GM19463 (cell line): ENCODE measurements around the gene CDK14.

Experiments
- ATAC-seq: cut with Tn5 transposase; IDR thresholded peaks from one replicate; pipeline ENCODE4 v1.9.1; 2021; ENCODE audit warnings: mild to moderate bottlenecking, moderate library complexity; ENCODE audit not compliant: unreplicated experiment

The CDK14 gene

GRCh38 chr7:90677486-90678404 is 81.6 kb downstream of the CDK14 start:
- ATAC-seq: no peak

- ATAC-seq: no peak
Observed at GRCh38 chr7:90678986-90679385, 82.9 kb downstream of the CDK14 start.

- ATAC-seq: no peak
Observed at GRCh38 chr7:90680484-90680883, 84.4 kb downstream of the CDK14 start.

- no peak for ATAC-seq
Observed at GRCh38 chr7:90681336-90682022, 85.4 kb downstream of the CDK14 start.

- no peak for ATAC-seq
Observed at GRCh38 chr7:90686146-90686545, 90.0 kb downstream of the CDK14 start.

GRCh38 chr7:90688810-90689209 is 92.7 kb downstream of the CDK14 start:
- ATAC-seq: no peak

GRCh38 chr7:90689260-90689659 is 93.1 kb downstream of the CDK14 start:
- ATAC-seq: no peak

GRCh38 chr7:90690159-90690858 is 94.2 kb downstream of the CDK14 start:
- peak; percentile 61 for ATAC-seq

GRCh38 chr7:90692396-90692795 is 96.3 kb downstream of the CDK14 start:
- no peak for ATAC-seq

- no peak for ATAC-seq
Observed at GRCh38 chr7:90692947-90693346, 96.8 kb downstream of the CDK14 start.

- no peak for ATAC-seq
Observed at GRCh38 chr7:90693939-90694338, 97.8 kb downstream of the CDK14 start.

- no peak for ATAC-seq
Observed at GRCh38 chr7:90698616-90699015, 102.5 kb downstream of the CDK14 start.

GRCh38 chr7:90701021-90701420 is 104.9 kb downstream of the CDK14 start:
- ATAC-seq: peak; percentile 67

- ATAC-seq: no peak
Observed at GRCh38 chr7:90701771-90702170, 105.7 kb downstream of the CDK14 start.

GRCh38 chr7:90705391-90706071 is 109.4 kb downstream of the CDK14 start:
- no peak for ATAC-seq

GRCh38 chr7:90706072-90706716 is 110.1 kb downstream of the CDK14 start:
- no peak for ATAC-seq

- ATAC-seq: peak; percentile 59
Observed at GRCh38 chr7:90708841-90709317, 112.8 kb downstream of the CDK14 start.

GRCh38 chr7:90709501-90710465 is 113.7 kb downstream of the CDK14 start:
- peak; percentile 36 for ATAC-seq

GRCh38 chr7:90710466-90710850 is 114.3 kb downstream of the CDK14 start:
- ATAC-seq: no peak
